Choroid plexus epithelial cell (primary cell): ENCODE data around the gene MRPL2.
A peak's percentile ranks its signal among the peaks of the same experiment; 100 is the strongest.

Experiments
- DNase-seq: peaks from one replicate; pipeline ENCODE4 v3.0.0-alpha.2; 2010; ENCODE audit warnings: low read depth
- H3K4me3 ChIP-seq: 2 replicates; pipeline ENCODE4 v1.5.1; 2011; ENCODE audit warnings: low read depth, mild to moderate bottlenecking, control low read depth, low read length, moderate library complexity
- CTCF ChIP-seq: conservative IDR thresholded peaks from 2 replicates; pipeline ENCODE4 v1.5.1; 2011; ENCODE audit warnings: low read depth, mild to moderate bottlenecking, control low read depth, inconsistent platforms, low read length, moderate library complexity

MRPL2 gene

GRCh38 chr6:43059168-43060033 is at the start of gene MRPL2, which contains the start of gene KLC4:
Gene MRPL2, minus strand, starts transcription at chr6:43059434. Its CDS starts 53 bp downstream, at chr6:43059381.
Gene KLC4, plus strand, starts transcription at chr6:43059631. Its CDS starts 1,705 bp downstream, at chr6:43061336.
- DNase-seq: peak; percentile 99
- TF ChIP-seq CTCF: no peak
- peak within 1 kb of the TSS; percentile 87 for H3K4me3 ChIP-seq

GRCh38 chr6:43107344-43108062 is 48.3 kb upstream of the MRPL2 start:
- DNase-seq: no peak
- TF ChIP-seq CTCF: no peak
- no peak overlapping the region for H3K4me3 ChIP-seq

GRCh38 chr6:43105538-43106222 is 46.4 kb upstream of the MRPL2 start:
- H3K4me3 ChIP-seq: no peak overlapping the region
- TF ChIP-seq CTCF: no peak
- no peak for DNase-seq

- no peak for TF ChIP-seq CTCF
- no peak for DNase-seq
- H3K4me3 ChIP-seq: no peak overlapping the region
Measured at GRCh38 chr6:43103253-43103876, 44.1 kb upstream of the MRPL2 start.

- DNase-seq: no peak
- TF ChIP-seq CTCF: no peak
- H3K4me3 ChIP-seq: no peak overlapping the region
Measured at GRCh38 chr6:43101497-43101896, 42.3 kb upstream of the MRPL2 start.

GRCh38 chr6:43097502-43097901 is 38.3 kb upstream of the MRPL2 start:
- no peak for DNase-seq
- TF ChIP-seq CTCF: no peak
- H3K4me3 ChIP-seq: no peak overlapping the region
